ENCODE data around the gene KLHL36.

The KLHL36 gene

GRCh38 chr16:84677017-84677803, 28.9 kb downstream of the KLHL36 start:
- no peak for DNase-seq (ENCODE audit: low read depth)
- H3K4me3 ChIP-seq (ENCODE audit: low read depth, low read length): no peak overlapping the region
- TF ChIP-seq CTCF (IDR thresholded peaks at IDR 0.05; ENCODE audit: insufficient read depth, low read depth, low read length, missing control alignments): no peak

GRCh38 chr16:84677849-84678248, 29.5 kb downstream of the KLHL36 start:
- TF ChIP-seq CTCF (IDR thresholded peaks at IDR 0.05; ENCODE audit: insufficient read depth, low read depth, low read length, missing control alignments): no peak
- DNase-seq (ENCODE audit: low read depth): no peak
- H3K4me3 ChIP-seq (ENCODE audit: low read depth, low read length): no peak overlapping the region

DNA sequence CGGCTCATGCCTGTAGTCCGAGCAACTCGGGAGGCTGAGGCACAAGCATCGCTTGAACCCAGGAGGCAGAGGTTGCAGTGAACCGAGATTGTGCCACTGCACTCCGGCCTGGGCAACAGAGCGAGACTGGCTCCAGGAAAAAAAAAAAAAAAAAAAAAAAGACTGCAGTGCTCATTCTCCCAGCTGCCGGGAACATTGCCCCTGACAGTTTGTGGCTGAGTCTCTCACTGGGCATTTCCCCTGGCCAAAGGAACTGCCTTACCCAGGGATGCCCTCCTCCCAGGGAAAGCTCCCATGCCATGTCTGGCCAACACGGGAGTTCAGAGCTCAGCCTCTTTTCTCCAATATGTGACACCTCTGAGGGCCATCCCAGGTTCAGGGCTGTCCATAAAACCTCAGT, 30.2 kb downstream of the KLHL36 start:
- DNase-seq (ENCODE audit: low read depth): no peak
- H3K4me3 ChIP-seq (ENCODE audit: low read depth, low read length): no peak overlapping the region
- no peak for TF ChIP-seq CTCF (IDR thresholded peaks at IDR 0.05; ENCODE audit: insufficient read depth, low read depth, low read length, missing control alignments)

DNA sequence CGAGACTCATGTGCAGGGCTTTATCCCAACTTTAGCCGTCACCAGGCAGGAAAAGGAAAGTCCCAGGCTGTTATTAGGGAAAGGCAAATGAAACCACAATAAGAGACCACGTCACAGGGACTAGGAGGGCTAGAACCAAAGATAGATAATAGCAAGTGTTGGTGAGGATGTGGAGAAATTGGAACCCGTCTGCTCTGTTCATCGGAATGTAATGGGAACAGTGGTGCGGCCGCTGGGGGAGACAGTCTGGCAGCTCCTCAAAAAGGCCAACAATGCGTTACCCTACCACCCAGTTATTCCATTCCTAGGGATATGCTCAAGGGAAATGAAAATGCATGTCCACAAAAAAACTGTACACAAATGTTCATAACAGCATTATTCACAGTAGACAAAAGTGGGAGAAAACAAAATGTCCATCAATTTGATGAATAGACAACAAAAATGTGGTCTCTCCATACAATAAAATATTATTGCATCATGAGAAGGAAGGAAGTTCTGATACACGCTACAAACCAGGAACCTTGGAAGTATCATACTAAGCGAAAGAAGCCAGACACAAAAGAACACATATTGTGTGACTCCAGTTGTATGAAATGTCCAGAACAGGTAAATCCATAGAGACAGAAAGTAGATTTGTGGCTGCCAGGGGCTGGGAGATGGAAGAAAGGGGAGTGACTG, 32.0 kb downstream of the KLHL36 start:
- no peak for DNase-seq (ENCODE audit: low read depth)
- TF ChIP-seq CTCF (IDR thresholded peaks at IDR 0.05; ENCODE audit: insufficient read depth, low read depth, low read length, missing control alignments): no peak
- H3K4me3 ChIP-seq (ENCODE audit: low read depth, low read length): no peak overlapping the region

DNA sequence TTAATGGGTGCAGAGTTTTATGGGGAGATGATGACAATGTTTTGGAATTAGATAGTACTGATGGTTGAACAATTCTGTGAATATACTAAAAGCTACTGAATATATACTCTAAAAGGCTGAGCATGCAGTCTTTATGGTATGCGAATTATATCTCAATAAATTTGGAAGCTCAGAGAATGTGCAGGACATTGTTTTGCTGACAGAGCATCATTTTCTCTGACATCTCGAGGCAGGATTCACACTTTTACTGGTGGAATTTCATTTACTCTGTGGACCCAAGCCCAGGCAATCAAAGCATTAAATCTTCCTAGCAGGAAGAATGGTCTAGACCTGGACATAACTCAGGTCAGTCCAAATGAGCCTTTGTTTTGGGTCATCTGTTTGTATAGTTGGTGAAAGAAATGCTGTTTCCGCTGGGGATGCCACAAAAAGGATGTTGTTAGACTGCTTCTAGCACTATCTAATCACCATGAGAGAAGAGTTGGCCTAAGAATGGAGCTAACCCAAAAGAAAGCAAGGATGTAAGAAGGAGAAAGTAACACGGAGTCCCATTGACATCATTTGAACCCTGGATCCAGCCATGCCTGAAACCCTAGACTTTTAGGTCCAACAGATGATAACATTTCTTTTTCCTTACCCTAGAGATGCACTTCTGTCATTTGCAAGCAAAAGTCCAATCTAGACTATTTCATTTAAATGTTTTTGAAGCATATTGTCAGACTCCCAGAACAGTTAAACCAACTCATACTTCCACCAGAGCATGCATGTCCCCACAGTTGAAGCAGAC, 32.7 kb downstream of the KLHL36 start:
- no peak for TF ChIP-seq CTCF (IDR thresholded peaks at IDR 0.05; ENCODE audit: insufficient read depth, low read depth, low read length, missing control alignments)
- H3K4me3 ChIP-seq (ENCODE audit: low read depth, low read length): no peak overlapping the region
- DNase-seq (ENCODE audit: low read depth): no peak

GRCh38 chr16:84683691-84684591, 35.6 kb downstream of the KLHL36 start:
- no peak for DNase-seq (ENCODE audit: low read depth)
- TF ChIP-seq CTCF (IDR thresholded peaks at IDR 0.05; ENCODE audit: insufficient read depth, low read depth, low read length, missing control alignments): no peak
- no peak overlapping the region for H3K4me3 ChIP-seq (ENCODE audit: low read depth, low read length)
